ENCODE results near the gene ATP13A1.
A peak's percentile ranks its signal among the peaks of the same experiment; 100 is the strongest.
"Not testable (repeated sequence)": the region's sequence is repeated elsewhere in the genome, so short reads cannot be mapped to it uniquely, and the experiment has no call there.

ATP13A1 gene

DNA sequence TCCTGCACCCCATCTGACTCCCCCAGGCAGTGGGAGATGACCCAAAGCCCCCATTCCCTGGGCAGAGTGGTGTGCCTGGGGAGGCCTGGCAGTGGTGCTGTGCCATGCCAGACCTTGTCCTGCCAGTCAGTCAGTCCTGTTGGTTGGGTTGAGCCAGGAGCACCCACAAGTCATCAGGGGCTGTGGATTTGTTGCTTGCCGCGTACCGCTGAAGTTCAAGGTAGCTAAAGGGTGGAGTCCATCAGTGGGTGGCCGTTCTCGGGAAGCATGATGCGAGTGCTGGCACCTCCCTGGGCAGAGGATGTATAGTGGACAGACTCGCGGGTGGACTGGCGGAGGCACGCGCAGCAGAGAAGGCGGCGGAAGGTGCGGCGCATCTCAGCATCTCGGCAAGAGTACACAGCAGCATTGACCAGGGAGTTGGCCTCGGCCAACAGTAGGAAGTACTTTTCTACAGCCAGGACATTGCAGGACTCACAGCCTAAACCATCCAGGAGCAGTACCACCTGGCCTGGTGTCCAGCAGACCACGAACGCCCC, 39.4 kb downstream of the ATP13A1 start:
- no peak for DNase-seq

DNA sequence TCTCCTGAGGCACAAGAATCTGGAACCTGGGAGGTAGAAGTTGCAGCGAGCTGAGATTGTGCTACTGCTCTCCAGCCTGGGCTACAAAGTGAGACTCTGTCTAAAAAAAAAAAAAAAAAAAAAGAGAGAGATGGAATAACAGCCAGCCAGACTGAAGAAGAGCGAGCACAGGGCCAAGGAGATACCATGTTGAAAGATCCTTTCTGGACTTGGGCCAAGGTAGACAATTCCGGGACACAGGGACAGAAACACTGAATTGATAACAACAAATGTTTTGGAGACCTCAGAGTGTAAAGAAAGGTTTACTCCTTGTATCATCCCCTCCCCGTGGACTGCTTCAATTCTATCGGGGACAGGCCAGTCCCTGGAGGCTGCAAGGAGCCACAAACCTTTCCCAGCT, 40.1 kb downstream of the ATP13A1 start:
- DNase-seq, result no peak

DNA sequence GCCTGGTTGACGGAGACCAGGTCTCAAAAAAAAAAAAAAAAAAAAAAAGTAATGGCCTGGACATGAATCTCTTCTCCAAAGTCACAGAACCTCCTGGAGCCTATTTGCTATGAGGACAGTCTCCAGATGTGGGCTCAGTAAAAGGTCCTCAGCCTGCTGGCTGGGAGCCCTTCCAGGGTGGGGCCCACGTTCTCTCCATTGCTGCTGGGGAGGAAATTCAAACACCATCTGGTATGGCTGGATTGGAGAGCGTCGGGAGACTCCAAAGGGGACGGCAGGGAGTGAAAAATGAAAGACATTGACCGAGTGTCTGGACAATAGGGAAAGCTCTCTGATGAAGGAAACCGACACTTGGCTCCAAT, 43.6 kb downstream of the ATP13A1 start:
- DNase-seq, result no peak

DNA sequence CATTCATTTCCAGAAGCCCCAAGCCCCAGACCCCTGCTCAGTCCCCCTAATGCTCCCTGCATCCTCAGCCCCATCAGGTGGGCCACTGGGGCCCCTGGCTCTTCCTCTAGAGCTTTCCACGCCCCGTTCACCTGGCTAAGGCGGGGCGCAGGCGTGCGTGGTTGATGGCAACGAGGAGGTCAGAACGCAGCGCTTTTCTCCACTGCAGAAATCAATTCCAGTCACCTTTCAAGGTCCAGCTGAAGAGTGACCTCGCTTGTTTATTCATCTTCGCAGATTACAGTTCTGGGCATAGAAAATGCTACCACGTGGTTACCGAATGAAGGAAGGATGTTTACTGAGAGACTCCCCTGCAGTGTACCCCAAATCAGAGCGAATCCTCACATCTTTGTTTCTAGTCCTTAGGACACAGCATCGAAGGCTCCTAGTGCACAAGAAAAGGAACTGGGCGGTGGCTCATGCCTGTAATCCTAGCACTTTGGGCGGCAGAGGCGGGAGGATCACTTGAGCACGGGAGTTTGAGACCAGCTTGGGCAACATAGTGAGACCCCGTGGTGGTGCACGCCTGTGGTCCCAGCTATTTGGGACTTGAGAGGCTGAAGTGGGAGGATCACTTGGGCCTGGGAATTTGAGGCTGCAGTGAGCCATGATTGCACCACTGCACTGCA, 44.2 kb downstream of the ATP13A1 start:
- DNase-seq, result no peak

DNA sequence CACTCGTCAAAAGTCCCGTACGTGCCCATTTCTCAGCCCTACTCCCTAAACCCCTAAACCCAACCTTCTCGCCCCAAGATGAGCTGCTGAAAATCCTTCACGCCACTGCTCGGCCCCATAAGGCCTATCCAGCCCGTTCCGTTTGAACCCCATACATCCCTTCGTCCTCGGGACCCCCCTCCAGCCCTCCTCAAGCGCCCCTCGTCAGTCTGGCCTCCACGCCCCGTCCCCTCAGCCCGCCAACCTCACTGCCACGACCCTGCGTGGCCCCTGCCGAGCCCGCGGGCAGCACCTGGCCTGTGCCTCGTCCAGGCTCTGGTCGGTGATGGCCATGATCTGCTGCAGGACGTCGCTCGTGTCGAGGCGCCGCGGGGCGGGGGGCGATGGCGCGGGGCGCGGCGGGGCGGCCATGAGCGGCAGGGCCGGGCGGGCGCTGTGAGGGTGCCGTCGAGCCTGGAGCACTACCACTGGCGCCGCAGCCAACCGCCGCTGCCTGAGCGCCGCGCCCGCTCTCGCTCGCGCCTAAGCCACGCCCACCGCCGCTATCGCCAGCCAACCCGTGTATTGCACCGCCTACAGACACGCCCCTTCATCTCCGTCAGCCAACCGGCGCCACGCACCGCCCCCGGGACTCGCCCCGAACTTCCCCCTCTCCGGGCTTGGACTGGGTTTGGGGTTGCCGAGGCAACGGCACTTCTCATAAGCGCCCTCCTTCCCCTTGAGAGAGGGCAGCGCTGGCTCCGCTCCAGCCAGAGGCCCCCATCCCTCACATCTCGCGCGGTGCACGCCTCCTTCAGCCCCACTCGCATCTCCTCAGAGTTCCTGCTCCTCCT, 45.0 kb downstream of the ATP13A1 start, which contains the start of gene PBX4:
PBX4 (minus strand) TSS at position 469 of the 833 bp plus-strand sequence; CDS start at position 411, 58 bp downstream.
- peak in 55 of 56 donors; percentile 22 to 96 (median 86) for DNase-seq

DNA sequence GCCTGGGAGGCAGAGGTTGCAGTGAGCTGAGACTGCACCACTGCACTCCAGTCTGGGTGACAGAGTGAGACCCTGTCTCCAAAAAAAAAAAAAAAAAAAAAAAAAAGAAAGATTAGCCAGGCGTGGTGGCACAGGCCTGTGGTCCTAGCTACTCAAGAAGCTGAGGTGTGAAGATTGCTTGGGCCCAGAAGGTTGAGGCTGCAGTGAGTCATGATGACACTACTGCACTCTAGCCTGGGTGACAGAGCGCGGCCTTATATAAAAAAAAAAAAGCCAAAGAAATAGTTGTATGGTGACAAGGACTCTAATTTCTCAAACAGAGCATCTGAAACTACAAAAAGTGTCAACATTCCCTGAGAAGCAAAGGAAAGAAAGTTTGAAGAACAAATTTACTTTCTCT, 48.4 kb downstream of the ATP13A1 start:
- DNase-seq, result no peak

DNA sequence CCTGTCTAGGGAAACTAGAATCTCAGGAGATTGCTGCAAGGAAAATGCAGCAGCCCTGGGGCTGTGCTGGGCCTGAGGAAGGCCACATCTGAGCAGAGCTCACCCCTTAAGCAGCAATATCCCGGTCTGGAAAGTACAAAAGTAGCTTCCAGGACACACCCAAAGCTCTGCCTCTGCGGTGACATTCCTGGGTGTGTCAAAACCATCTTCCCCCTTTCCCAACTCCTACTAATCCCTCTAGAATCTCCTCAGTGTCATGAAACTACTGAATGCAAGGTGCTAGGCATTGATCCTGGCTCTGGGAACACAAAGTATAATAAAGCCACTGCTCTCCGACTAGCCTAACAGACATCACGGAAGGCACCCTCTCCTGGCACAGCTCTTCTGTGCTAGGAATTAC, 50.0 kb downstream of the ATP13A1 start:
- no peak for DNase-seq

DNA sequence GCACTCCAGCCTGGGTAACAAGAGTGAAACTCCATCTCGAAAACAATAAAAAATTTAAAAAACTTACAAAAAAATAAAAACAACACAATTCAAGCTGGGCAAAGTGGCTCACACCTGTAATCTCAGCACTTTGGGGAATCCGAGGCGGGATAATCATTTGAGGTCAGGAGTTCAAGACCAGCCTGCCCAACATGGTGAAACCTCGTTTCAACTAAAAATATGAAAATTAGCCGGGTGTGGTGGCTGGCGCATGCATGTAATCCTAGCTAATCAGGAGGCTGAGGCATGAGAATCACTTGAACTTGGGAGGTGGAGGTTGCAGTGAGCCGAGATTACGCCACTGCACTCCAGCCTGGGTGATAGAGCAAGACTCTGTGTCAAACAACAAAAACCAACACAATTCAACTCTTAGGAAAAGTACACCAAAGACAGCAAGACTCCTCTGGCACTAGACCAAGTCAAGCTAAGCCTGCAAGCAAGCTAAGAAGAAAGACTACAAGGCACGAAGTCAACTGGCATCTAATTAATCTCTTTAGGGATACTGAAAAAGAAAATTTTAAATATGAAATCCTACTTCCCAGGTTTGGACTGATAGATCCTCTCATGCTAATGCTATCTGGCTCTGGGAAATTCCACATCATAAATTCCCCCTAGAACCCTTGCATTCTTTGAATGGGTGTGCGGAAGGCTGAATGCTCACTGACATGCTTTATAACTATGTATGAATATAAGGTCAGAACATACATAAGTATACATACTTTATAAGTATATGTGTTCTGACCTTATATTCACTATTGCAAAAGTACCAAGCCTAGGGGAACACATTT, 52.9 kb downstream of the ATP13A1 start:
- DNase-seq, result no peak

DNA sequence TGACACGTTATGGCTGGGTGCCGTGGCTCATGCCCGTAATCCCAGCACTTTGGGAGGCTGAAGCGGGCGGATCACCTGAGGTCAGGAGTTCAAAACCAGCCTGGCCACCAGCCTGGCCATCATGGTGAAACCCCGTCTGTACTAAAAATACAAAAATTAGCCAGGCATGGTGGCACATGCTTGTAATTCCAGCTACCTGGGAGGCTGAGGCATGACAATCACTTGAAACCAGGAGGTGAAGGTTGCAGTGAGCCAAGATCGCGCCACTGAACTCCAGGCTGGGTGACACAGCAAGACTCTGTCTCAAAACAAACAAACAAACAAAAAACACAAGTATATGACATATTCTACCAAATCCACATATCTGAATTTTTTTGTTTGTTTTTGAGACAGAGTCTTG, 56.8 kb downstream of the ATP13A1 start:
- not testable (repeated sequence) for DNase-seq

DNA sequence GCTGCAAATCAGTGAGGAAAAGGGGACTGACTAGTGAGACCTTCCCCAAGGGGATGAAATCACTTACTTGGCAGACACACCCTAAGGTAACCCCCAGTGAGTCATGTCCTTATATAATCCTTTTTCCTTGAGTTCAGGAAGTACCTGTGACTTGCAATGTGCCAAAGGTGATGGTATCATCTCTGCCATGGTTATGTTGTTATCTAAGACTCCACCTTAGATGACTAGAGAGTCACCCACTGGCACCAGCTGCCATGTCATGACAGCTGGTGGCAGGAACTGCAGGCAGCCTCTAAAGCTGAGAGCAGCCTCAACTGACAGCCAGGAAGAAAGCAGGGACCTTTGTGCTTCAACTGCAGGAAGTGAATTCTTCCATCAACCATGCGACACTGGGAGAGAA, 57.5 kb downstream of the ATP13A1 start:
- peak in 1 of 56 donors; percentile 1 for DNase-seq

DNA sequence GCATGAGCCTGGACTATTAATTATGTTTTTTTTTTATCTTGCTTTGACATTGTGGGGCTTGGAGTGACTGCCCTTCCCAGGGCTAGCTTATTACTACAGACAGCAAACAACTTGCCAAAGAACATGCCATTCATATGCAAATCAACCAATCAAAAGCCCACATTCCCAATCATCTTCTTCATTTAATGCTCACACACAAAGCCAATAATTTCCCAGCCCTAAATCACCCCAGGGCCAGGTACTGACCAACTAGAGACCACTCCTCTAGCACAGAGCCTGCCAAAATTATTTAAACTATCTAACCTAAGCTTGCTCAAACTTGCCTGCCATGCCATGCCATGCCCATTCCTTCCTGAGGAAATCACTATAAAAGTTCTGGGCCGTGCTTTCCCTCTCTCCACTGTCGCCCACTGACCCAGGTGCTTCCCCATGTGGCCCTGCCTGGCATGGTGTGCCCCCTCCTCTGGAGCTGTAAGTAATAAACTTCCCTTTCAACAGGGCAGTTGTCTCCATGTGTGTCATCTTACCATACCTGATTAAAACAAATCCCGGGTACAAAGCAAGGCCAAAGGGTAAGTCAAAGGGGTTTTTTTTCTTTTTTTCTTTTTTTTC, 60.7 kb downstream of the ATP13A1 start:
- DNase-seq, result no peak

DNA sequence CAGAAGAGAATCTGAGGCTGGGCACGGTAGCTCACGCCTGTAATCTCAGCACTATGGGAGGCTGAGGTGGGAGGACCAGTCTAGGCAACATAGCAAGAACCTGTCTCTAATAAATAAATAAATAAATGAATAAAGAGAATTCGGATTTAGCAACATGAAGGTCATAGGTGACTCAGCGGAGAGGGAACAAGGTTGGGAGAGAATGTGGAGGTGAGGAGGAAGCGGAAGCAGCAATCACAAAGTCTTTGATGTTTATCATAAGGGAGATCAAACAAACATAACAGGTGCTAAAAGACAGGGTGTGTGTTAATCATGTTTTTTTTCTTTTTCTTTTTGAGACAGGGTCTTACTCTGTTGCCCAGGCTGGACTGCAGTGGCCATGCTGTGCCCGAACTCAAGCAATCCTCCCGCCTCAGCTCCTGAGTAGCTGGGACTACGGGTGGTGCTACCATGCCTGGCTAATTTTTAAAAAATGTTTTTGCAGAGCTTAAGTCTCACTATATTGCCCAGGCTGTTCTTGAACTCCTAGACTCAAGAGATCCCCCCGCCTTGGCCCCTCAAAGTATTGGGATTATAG, 61.3 kb downstream of the ATP13A1 start:
- DNase-seq, result no peak

DNA sequence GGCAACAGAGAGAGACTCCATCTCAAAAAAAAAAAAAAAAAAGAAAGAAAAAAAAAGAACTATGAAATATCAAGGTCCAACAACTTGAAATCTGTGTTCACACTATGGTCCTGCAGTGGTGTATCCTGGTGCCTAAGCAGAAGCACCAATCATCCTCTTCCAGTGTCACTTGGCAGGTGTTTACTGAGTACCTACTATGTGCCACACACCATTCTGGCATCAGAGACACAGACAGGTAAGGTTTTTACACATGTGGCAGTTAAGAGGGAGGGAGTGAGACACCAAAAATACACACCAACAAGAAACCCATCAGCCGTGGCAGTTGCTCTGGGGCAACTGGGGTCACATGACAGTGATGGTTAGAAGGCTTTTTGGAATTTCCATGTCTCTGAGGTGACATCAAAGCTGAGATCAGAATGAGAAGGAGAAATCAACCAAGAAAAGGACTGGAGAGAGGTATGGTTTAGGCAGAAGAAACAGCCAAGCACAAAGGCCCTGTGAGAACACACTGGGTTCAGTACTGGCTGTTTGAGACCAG, 62.6 kb downstream of the ATP13A1 start:
- no peak for DNase-seq

DNA sequence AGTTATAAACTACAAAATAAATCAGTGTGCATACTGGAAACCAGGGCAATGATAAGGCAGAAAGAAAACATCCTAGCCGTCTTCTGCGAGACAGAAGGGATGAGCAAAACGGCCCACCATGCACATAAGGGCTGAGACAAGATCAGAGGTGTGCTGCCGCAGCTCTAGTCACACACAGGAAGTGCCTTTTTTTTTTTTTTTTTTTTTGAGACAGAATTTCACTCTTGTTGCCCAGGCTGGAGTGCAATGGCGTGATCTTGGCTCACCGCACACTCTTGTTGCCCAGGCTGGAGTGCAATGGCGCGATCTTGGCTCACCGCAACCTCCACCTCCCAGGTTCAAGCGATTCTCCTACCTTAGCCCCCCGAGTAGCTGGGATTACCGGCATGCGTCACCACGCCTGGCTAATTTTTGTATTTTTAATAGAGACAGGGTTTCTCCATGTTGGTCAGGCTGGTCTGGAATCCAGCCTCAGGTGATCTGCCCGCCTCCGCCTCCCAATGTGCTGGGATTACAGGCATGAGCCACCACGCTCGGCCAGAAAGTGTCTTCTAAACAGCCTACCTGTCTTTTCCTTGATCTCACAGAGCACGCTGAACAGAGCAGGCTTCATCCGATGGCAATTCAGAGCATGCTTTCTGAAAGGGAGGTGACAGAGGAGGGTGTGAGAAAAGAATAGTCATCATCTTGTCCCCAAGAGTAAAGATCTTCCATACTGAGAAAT, 64.6 kb downstream of the ATP13A1 start:
- DNase-seq, result not testable (repeated sequence)

DNA sequence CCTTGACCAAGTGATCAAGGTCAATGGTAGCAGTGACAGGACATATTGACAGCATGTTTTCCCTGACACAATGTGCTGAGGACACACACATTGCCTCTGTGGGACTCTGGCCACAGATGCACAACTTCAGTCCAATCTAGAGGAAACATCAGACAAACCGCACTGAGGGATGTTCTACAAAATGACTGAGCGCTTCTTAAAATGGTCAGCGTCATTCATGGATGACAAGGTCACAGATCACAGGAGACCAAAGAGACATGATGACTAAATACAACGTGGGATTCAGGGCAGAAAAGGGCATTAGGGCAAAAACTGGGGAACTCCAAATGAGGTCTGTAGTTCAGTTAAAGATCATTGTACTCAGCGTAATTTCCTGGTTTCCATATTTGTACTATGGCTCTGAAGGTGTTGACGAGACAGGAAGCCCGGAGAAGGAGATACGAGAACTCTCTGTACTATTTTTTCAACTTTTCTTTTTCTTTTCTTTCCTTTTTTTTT, 65.6 kb downstream of the ATP13A1 start:
- DNase-seq, result no peak
